Activated CD8-positive, alpha-beta memory T cell treated with anti-CD3 and anti-CD28 coated beads for 1 hour (primary cell): Measurements from ENCODE around the gene TMEM94.

Experiments
- DNase-seq, 2 donors: peaks; one replicate each; pipeline ENCODE4 v3.0.0-alpha.2; 2020; ENCODE audit warnings: low read depth in 1 of 2; ENCODE audit errors: extremely low read depth in 1 of 2

The TMEM94 gene

GRCh38 chr17:75524269-75524969 lies 68.0 kb downstream of the TMEM94 start:
- DNase-seq, result no peak

GRCh38 chr17:75524970-75525805 lies 68.8 kb downstream of the TMEM94 start, which contains the start of gene LLGL2:
LLGL2 (plus strand) TSS chr17:75525697; CDS start chr17:75543427, 17,730 bp downstream.
- DNase-seq, result peak; percentile 50 to 77

- no peak for DNase-seq
These were observed 69.5 kb downstream of the TMEM94 start for GRCh38 chr17:75525806-75526554.

- no peak for DNase-seq
These were observed 70.3 kb downstream of the TMEM94 start for GRCh38 chr17:75526555-75527270.

GRCh38 chr17:75530837-75531720 lies 74.6 kb downstream of the TMEM94 start:
- no peak for DNase-seq

GRCh38 chr17:75531721-75532072 lies 75.3 kb downstream of the TMEM94 start:
- no peak for DNase-seq

GRCh38 chr17:75535119-75535537 lies 78.7 kb downstream of the TMEM94 start:
- peak in 1 of 2 donors; percentile 38 for DNase-seq

GRCh38 chr17:75535871-75536270 lies 79.4 kb downstream of the TMEM94 start:
- DNase-seq, result no peak

GRCh38 chr17:75536366-75536765 lies 79.9 kb downstream of the TMEM94 start:
- no peak for DNase-seq

- no peak for DNase-seq
These were observed 83.7 kb downstream of the TMEM94 start for GRCh38 chr17:75539967-75540729.

- no peak for DNase-seq
These were observed 84.6 kb downstream of the TMEM94 start for GRCh38 chr17:75540923-75541503.

GRCh38 chr17:75542229-75542628 lies 85.8 kb downstream of the TMEM94 start:
- DNase-seq, result no peak

- no peak for DNase-seq
These were observed 86.4 kb downstream of the TMEM94 start for GRCh38 chr17:75542728-75543336.

GRCh38 chr17:75544250-75544649 lies 87.8 kb downstream of the TMEM94 start:
- no peak for DNase-seq

- no peak for DNase-seq
These were observed 89.7 kb downstream of the TMEM94 start for GRCh38 chr17:75546181-75546580.

GRCh38 chr17:75547091-75547490 lies 90.7 kb downstream of the TMEM94 start:
- DNase-seq, result no peak

GRCh38 chr17:75548813-75549212 lies 92.4 kb downstream of the TMEM94 start:
- DNase-seq, result no peak
